GM18520 (cell line): ENCODE data around the gene ARHGAP23.

Source experiments
- ATAC-seq: cut with Tn5 transposase; IDR thresholded peaks from one replicate; pipeline ENCODE4 v1.9.1; 2021; ENCODE audit not compliant: unreplicated experiment

Gene ARHGAP23

DNA sequence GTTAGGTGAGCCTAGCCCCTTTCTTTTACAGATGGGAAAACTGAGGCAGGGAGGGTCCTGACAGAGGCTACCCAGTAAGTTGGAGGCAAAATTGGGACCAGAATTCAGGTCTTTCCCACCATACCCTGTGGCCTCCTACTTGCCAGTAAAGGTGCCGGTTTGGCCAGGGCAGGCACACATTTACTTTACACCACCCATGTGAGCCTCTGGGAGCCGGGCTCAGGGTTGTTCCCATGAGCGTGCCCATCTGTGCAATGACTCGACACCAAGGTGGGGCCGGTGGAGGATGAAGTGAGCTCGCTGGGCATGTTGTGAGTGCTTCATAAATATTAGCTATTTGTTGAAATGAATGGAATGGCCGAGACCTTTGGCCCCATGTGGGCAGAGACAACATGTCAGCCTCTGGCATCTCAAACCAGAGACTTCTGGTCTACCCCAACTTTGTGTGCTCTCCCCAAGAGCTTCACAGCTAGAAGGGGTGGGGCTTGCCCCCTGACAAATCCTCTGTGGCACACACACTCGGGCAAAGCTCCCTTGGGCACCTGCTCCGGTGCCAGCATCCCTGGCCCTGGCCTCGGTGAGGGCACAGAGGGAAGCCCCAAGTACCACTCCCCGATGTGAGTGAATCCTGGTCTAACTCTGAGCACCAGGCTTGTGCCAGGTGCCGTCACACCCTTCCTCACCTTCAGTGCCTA, 117.4 kb downstream of the ARHGAP23 start:
- no peak for ATAC-seq

DNA sequence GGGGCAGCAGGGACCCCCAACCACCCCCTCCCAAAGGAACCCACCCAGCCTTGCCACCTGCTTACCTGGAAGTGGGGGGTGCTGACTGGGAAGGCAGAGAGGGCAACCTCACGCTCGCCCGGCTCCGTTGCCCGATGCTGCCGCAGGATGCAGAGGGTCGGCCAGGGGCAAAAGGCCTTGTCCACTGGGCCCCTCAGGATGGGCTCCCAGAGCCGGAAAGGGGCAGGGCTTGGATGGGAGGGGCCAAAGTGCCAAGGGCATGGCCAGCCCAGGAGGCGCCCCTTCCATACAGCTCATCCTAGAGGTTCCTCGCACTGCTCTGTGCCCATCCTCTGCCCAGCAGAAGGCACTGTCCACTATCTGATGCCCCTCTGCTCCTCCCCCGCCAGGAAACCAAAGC, 118.1 kb downstream of the ARHGAP23 start:
- no peak for ATAC-seq

DNA sequence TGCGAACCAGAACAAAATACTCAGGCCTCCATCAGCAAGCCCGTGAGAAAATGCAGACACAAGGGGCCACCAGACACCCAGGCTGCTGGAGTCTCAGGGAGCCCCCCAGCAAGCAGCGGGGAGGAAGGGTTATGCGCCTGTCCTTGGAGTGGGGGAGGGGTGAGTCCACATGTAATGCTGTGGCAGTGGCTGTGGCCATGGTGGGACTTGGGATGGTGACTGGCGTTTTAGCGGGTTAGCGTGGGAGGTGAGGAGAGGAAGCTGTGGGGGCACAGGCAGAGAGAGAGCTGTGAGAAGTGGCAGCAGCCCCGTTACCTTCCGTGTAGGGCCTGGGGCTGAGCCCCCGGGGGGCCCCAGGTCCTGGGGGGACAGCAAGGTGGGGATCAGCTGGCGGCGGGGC, 119.2 kb downstream of the ARHGAP23 start:
- no peak for ATAC-seq

DNA sequence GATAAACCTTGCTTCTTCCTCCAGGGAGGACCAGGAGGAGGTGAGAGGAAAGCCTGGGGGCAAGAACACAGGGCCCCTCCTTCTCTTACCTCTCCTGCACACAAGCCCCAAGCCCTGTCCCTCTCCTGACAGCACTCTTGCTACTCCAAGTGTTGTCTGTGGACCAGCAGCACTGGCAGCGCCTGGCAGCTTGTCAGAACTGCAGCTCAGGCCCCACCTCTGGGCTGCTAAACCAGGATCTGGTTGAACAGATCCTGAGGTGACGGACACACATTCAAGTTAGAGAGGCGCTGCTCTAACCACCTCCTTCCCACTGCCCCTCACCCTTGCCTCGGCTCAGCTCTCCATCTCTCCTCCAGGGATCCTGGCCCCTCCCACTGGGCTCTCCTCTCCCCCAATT, 121.0 kb downstream of the ARHGAP23 start:
- ATAC-seq: no peak

DNA sequence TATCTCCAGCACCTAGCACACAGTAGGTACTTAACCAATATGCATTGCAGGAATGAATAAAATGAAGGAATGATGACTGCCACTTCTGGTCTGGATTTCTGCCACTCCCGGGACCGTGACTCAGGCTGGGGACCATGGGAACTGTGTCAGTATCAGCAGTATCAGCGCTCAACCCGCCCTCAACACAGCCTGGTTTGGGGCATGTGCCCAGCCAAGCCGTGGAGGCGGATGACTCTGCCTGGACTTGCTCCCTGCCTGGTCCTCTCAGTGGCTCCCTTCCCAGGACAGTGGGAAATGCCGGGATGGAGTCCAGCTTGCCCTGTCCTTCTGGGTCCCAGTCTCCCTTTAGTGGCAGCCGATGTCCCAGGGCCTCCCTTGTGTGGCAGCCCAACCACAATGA, 122.4 kb downstream of the ARHGAP23 start:
- no peak for ATAC-seq

DNA sequence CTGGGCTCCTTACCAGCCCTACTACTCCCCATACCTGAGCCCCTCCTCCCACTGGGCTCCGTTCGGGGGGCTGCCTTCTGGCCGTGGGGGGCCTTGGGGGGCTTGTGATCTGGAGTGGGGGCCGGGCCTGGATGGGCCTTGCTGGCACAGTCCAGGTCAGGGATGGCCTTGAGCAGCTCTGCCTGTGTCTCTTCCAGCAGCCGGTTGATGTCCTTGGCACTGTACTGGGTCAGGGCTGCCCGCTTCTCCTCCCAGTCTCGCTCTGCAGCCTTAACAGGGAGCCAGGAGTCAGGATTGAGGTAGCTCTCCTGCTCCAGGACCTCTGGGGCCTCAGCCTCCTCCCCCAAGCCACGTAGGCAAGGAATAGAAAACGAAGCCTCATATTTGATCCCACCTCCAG, 122.9 kb downstream of the ARHGAP23 start:
- no peak for ATAC-seq

DNA sequence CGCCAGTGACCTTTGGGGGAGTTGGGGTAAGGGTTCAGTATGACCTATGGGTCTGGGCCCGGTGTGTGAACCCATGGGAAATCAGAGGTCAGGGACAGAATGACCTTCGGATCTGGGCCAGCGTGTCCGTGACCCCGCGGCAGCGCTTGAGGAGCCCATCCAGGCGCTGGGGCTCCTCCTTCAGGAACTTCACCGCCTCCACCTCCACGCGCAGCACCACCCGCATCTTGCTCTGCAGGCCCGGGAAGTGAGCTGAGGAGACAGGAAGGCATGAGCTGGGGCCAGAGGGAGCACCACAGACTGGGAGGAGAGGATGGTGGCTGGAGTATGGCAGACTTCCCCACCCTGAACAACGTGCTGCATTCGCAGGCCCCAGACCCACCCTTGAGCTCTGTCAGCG, 124.1 kb downstream of the ARHGAP23 start:
- no peak for ATAC-seq

GRCh38 chr17:38554430-38555350, 126.4 kb downstream of the ARHGAP23 start:
- ATAC-seq: no peak

- ATAC-seq: no peak
These were observed 128.0 kb downstream of the ARHGAP23 start for GRCh38 chr17:38556239-38556638.

GRCh38 chr17:38557396-38557795, 129.1 kb downstream of the ARHGAP23 start:
- no peak for ATAC-seq

GRCh38 chr17:38557836-38558727, 129.8 kb downstream of the ARHGAP23 start:
- ATAC-seq: peak; percentile 70

DNA sequence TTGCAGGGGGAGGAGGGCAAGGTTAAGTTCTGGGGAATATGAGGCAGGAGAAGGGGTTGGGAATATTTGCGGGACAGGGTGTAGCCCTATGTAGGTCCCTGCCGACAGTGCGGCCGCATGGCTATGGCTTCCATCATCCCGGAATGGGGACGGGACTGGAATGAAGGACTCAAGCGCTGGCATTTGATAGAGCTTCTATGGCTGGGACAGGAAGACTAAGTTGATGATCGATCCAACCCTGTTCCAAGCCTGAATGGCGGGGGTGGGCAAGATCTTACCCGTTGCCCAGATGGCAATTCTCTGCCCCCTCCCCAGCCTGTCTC, 130.4 kb downstream of the ARHGAP23 start:
- ATAC-seq: no peak

DNA sequence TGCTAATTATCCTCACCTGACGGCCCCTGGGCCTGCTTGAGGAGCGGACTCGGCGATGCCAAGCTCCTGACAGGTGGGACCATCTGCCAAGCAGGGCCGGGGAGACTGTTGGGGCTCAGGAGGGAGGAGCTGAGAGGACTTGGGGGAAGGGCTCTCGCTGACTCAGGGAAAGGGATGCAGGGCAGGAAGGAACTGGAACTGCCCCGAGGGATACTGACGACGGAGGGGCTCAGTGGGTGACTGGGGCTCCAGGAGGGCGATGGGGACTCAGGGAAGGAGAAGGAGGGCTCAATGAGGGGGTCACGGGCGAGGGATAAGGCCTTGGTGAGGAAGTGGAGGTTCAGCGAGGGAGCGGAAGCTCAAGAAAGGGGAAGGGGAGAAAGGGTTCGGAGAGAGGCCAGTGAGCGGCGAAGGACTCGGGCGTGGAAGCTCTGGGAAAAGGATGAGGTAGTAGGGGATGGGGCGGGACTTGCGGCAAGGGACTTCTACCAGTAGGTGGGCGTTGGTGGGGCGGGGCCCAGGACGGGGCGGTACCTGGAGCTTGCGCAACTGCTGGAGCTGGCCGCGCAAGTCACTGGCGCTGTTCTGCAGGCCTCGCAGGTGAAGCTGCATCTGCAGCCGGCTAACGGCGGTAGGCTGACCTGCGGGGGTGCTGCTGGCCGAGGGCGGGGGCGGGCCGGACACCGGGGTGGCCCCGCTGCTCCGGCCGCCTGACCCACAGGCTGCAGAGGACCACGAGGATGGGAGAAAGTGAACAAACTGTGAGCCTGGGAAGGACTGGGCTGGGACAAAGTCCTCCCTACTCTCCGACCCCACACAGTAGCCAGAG, 131.0 kb downstream of the ARHGAP23 start:
- ATAC-seq: peak; percentile 49

DNA sequence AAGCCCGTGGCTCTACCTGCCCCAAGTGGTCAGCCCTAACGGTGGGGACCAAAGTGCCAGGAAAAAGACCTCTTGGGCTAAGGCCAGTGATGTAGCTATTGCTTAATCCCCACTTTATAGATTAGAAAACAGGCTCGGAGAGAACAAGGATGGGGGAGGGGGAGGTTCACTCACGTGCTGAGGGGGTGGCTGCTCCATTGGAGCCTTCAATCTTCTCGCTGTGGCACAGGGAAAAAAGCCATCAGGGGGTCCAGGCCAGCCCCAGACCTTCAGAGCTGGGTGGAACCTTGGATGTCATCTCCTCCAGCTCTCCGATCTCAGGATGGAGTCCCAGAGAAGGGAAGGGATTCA, 131.6 kb downstream of the ARHGAP23 start:
- ATAC-seq: no peak

DNA sequence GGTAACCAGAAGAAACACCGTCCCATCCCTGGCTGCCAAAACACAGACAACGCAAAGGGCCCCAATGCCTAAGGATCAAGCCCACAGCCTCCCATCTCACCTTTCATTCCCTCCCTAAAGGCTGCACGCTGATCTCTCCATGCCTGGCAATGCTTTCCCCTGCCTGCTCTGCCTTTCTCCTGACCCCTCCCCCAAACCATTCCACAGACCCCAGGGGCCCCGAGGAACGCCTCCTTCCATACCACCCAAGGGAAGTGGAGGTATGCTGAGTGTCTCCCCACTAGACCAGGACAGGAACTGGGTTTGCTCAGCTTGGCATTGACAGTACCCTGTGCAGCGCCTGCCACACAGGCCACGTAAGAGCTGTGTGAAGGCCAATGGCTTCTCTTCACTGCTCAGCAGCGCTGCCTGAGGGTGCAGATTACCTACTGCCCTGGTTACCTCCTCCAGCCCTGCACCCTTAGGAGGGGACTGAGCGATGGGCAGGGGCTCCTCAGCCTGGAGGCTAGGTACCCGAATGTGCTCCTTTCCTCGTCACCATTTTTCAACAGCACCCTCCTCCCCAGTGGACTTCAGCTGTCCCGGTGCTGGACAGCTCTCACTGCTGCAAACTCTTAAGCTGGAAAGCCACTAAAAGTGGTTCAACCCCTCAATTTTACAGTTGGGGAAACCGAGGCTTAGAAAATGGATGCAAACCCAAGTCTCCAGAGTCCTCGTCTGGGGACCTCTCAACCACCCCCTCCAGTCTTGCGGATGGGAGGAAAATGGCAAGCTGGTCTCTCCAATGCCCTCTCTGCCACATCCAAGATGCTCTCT, 132.4 kb downstream of the ARHGAP23 start:
- no peak for ATAC-seq

DNA sequence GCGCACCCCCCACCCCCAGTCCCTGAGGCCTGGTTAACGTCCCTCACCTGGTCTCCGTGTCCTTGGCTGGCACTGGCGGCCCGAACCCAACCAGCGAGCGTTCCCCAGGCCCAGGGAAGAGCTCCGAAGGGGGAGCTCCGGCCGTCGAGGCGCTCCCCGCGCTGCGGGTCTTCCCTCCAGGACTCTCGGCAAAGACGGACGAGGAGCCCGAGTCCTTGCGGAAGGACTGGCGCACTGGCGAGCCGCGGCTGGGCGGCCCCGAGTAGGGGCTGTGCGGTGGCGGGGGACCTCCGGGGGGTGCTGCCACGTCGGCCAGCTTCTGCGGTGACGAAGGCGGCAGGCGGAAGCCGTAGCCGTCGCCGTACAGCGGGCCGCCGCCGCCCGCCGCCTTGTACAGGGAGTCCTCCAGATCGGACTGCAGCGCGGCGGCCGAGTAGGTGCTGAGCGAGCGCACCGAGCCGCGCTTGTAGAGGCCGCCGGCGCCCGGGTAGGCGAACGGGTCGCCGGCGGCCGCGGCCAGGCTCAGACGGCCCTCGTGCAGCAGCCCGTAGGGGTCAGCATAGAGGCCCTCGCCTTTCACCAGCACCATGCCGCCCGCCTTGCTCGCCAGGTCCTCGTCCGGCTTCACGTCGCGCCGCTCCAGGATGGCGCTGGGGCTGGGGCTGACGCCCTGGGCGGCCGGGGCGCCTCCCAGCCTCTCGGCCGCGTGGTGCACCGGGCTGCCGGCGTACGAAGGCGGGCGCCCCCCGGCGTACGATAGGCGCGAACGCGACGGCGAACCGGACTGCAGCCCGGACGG, 133.4 kb downstream of the ARHGAP23 start:
- no peak for ATAC-seq
